ENCODE measurements around the gene ZNF771. TPM values are rescaled to one million over a fixed set of nuclear protein-coding genes. Genes with fewer than 3 reads are reported as not detected.

The ZNF771 gene
- total and polyA plus RNA-seq, 9 of the 15 experiments (the other 6 are each of a cell fraction or from before 2014, with no cell fraction given) = 1.5 to 12.6 (median 4.4) TPM

DNA sequence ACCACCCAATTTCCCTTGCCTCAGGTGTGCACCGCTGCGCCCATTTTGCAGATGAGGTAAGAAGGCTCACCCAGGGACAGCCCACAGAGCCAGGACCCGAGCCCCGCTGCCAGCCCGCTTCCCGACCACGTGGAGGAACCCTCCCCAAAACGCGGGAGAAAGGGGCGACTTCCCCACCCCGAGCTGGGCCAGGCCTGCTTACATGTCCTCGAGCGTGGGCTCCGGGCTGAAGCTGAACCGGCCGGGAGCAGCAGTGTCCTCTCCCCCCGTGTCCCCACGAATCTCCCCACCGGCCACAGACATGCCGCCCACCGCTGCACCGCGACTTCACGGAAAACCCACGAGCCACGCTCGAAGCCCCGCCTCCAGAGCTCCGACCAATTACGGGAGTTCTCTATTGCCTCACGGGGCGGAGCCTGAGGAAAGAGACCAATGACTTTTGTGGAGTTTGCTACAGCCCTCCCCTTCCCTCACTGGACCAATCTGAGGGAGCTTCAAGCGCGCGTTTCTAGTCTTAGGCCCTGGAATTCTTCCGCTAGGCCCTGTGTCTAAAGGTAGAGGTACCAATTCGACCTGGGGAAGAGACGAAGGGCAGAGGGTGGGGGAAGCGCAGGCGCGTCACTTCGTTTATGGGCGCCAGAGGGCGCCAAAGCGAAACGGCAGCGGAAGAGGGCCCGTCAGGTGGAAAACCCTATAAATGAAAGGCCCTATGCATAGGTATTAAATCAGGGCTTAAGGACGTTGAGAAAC is 22.4 kb downstream of the ZNF771 start, which contains the start of gene DCTPP1 (continued):
- peak; percentile 64 for TF ChIP-seq CXXC5 (CRISPR knock-in tag; IDR thresholded peaks at IDR 0.05)
- no peak for TF ChIP-seq ZNF76 (CRISPR knock-in tag; IDR thresholded peaks at IDR 0.05; ENCODE audit: borderline replicate concordance)
- peak; percentile 51 to 68; a peak in 3 of 4 replicates for TF ChIP-seq RCOR1 (IDR thresholded peaks at IDR 0.05; ENCODE audit: borderline replicate concordance in 1 of 2, low read depth in 2 of 2, low read length in 2 of 2)
- TF ChIP-seq NCOA2 (IDR thresholded peaks at IDR 0.05; ENCODE audit: partially characterized antibody in 2 of 2) = no peak
- TF ChIP-seq SLC30A9 (CRISPR knock-in tag; IDR thresholded peaks at IDR 0.05) = no peak
- TF ChIP-seq ZNF444 (CRISPR knock-in tag; IDR thresholded peaks at IDR 0.05) = no peak
- peak; percentile 97 for TF ChIP-seq SP1 (CRISPR knock-in tag; IDR thresholded peaks at IDR 0.05)
- no peak for TF ChIP-seq MEF2D (tag; conservative IDR thresholded peaks at IDR 0.05; ENCODE audit: low read depth)
- TF ChIP-seq CTBP1 (IDR thresholded peaks at IDR 0.05; ENCODE audit: borderline replicate concordance) = peak; percentile 94
- peak; percentile 39 to 98; a peak in 3 of 4 replicates for TF ChIP-seq TEAD1 (CRISPR knock-in tag; IDR thresholded peaks at IDR 0.05)
- no peak for TF ChIP-seq LEF1 (IDR thresholded peaks at IDR 0.05)
- TF ChIP-seq SMARCA5 (IDR thresholded peaks at IDR 0.05) = no peak
- TF ChIP-seq SPI1 (IDR thresholded peaks at IDR 0.05; ENCODE audit: borderline replicate concordance, low read depth, low read length) = peak; percentile 28; the same call in 1 of the 2 replicates
- TF ChIP-seq ZNF77 (CRISPR knock-in tag; IDR thresholded peaks at IDR 0.05) = no peak
- TF ChIP-seq HNRNPH1 (optimal IDR thresholded peaks at IDR 0.05; ENCODE audit: low read depth, low read length) = no peak
- TF ChIP-seq RBFOX2 (IDR thresholded peaks at IDR 0.05; ENCODE audit: low read depth, low read length) = peak; percentile 91
- no peak for TF ChIP-seq SNIP1 (IDR thresholded peaks at IDR 0.05; ENCODE audit: low read depth)
- no peak for TF ChIP-seq KDM5B (IDR thresholded peaks at IDR 0.05; ENCODE audit: insufficient replicate concordance, low read depth, low read length)
- TF ChIP-seq ZNF583 (CRISPR knock-in tag; IDR thresholded peaks at IDR 0.05) = 0 out of 2 replicates have a peak, but pooled peaks have one; percentile 25
- no peak for TF ChIP-seq NCOA4 (IDR thresholded peaks at IDR 0.05; ENCODE audit: partially characterized antibody)
- TF ChIP-seq ARHGAP35 (IDR thresholded peaks at IDR 0.05; ENCODE audit: partially characterized antibody) = no peak
- TF ChIP-seq NELFE (IDR thresholded peaks at IDR 0.05; ENCODE audit: insufficient read depth, insufficient read length) = no peak
- TF ChIP-seq, protein P1, sequence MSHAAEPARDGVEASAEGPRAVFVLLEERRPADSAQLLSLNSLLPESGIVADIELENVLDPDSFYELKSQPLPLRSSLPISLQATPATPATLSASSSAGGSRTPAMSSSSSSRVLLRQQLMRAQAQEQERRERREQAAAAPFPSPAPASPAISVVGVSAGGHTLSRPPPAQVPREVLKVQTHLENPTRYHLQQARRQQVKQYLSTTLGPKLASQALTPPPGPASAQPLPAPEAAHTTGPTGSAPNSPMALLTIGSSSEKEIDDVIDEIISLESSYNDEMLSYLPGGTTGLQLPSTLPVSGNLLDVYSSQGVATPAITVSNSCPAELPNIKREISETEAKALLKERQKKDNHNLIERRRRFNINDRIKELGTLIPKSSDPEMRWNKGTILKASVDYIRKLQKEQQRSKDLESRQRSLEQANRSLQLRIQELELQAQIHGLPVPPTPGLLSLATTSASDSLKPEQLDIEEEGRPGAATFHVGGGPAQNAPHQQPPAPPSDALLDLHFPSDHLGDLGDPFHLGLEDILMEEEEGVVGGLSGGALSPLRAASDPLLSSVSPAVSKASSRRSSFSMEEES (CRISPR knock-in tag; IDR thresholded peaks at IDR 0.05) = no peak
- TF ChIP-seq BACH1 (tag; IDR thresholded peaks at IDR 0.05) = no peak
- no peak for TF ChIP-seq MCM2 (IDR thresholded peaks at IDR 0.05; ENCODE audit: low read depth)
- no peak for TF ChIP-seq MCM3 (IDR thresholded peaks at IDR 0.05)
- peak; percentile 74 to 90; a peak in 2 of 4 replicates for TF ChIP-seq SIN3A (IDR thresholded peaks at IDR 0.05; ENCODE audit: borderline replicate concordance in 2 of 2, control insufficient read depth in 1 of 2, low read depth in 2 of 2, low read length in 2 of 2)
- TF ChIP-seq MIER1 (IDR thresholded peaks at IDR 0.05; ENCODE audit: low read depth) = no peak
- no peak for TF ChIP-seq MCM5 (IDR thresholded peaks at IDR 0.05; ENCODE audit: low read depth)
- TF ChIP-seq ZNF668 (CRISPR knock-in tag; IDR thresholded peaks at IDR 0.05) = no peak
- peak in 1 of 2 experiments; percentile 62; a peak in 3 of 4 replicates for TF ChIP-seq KDM1A (IDR thresholded peaks at IDR 0.05)

Measured in K562 (cell line).